A549 (cell line): Measurements from ENCODE around the gene DYNC2H1.

Experiments used
- CTCF ChIP-seq: fragments of >200 bp; sonication (Bioruptor Twin); formaldehyde crosslinking; IDR thresholded peaks from 3 replicates; pipeline ENCODE4 v1.5.1; 2016
- EHMT2 ChIP-seq: fragments of 200-600 bp; sonication (generic); IDR thresholded peaks from 2 replicates; pipeline ENCODE4 v1.6.1; 2016; ENCODE audit warnings: antibody characterized with exemption, low read depth, mild to moderate bottlenecking, moderate library complexity
- ELK1 ChIP-seq: fragments of 150-350 bp; IDR thresholded peaks from 2 replicates; pipeline ENCODE4 v1.6.1; 2014; ENCODE audit warnings: low read depth, mild to moderate bottlenecking, low read length
- HDAC2 ChIP-seq: fragments of 200-600 bp; sonication (generic); IDR thresholded peaks from 2 replicates; pipeline ENCODE4 v1.6.1; 2016
- KDM1A ChIP-seq: fragments of 200-600 bp; sonication (generic); IDR thresholded peaks from 2 replicates; pipeline ENCODE4 v1.6.1; 2016; ENCODE audit warnings: low read depth, mild to moderate bottlenecking
- MAZ ChIP-seq: fragments of 150-350 bp; IDR thresholded peaks from 2 replicates; pipeline ENCODE4 v1.6.1; 2014; ENCODE audit warnings: antibody characterized with exemption, low read depth, low read length, borderline replicate concordance
- NPAS2 ChIP-seq: fragments of 250-450 bp; sonication (Bioruptor Pico); IDR thresholded peaks from 2 replicates; pipeline ENCODE4 v1.8.0; 2022; ENCODE audit warnings: mild to moderate bottlenecking, moderate library complexity, borderline replicate concordance
- PBX3 ChIP-seq: IDR thresholded peaks from 2 replicates; pipeline ENCODE4 v1.6.1; 2012
- POLR2A ChIP-seq: IDR thresholded peaks from 2 replicates; pipeline ENCODE4 v1.6.1; 2012; ENCODE audit warnings: mild to moderate bottlenecking, low read length
- RNF2 ChIP-seq: fragments of 200-600 bp; sonication (generic); IDR thresholded peaks from 2 replicates; pipeline ENCODE4 v1.6.1; 2016; ENCODE audit warnings: low read depth, mild to moderate bottlenecking, antibody characterized with exemption, moderate library complexity, borderline replicate concordance
- TP53 ChIP-seq: fragments of 250-450 bp; sonication (Bioruptor Pico); IDR thresholded peaks from 2 replicates; pipeline ENCODE4 v1.5.0; 2021; ENCODE audit warnings: mild to moderate bottlenecking, moderate library complexity

GRCh38 chr11:103450241-103450640 is 341.0 kb downstream of the DYNC2H1 start:
- no peak for TF ChIP-seq CTCF
- no peak for TF ChIP-seq HDAC2
- TF ChIP-seq PBX3, result no peak
- TF ChIP-seq POLR2A, result no peak
- no peak for TF ChIP-seq KDM1A
- no peak for TF ChIP-seq TP53 (CRISPR knock-in tag)
- TF ChIP-seq EHMT2, result no peak
- TF ChIP-seq RNF2, result no peak
- TF ChIP-seq ELK1, result no peak
- no peak for TF ChIP-seq NPAS2 (CRISPR knock-in tag)
- TF ChIP-seq MAZ, result no peak
